Hypothalamus (tissue), 51 donors: ENCODE measurements around the gene AQP7.
"Not testable (repeated sequence)": the region's sequence is repeated elsewhere in the genome, so short reads cannot be mapped to it uniquely, and the experiment has no call there.

Experiments used
- DNase-seq, 51 donors: peaks; one replicate each; lab custom pipeline; 2025; lab: John Stamatoyannopoulos, UW

Gene AQP7

DNA sequence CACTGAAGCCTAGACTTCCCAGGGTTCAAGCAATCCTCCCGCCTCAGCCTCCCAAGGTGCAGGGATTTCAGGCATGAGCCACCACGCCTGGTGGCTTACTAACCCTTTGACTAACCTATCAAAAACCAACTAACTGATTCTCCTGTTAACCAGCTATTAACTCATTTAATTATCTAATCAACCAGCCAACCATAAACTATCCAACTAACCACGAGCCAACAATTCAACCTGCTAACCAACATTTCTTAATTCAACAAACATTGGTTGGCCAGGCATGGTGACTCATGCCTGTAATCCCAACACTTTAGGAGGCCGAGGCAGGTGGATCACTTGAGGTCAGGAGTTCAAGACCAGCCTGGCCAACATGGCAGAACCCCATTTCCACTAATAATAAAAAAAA is 3.3 kb downstream of the AQP7 start:
- DNase-seq = not testable (repeated sequence)

DNA sequence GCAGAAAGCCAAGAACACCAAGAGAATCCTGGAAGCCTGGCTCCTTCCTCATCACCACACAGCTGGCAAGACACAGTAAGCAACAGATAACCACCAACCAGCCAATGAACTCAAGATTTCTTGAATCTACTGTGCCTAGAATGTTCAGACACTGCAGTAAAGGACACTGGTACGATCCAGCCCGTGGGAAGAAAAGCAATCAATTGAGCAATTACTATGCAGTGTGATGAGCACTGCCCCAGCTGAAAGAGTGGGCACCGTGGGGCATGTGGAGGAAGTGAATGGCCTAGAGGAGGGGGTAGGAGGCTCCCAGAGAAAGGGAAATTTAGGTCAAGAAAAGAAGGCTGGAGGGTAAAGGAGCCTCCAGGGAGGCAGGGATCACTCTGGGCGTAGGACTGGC is 4.6 kb downstream of the AQP7 start:
- DNase-seq = not testable (repeated sequence)

DNA sequence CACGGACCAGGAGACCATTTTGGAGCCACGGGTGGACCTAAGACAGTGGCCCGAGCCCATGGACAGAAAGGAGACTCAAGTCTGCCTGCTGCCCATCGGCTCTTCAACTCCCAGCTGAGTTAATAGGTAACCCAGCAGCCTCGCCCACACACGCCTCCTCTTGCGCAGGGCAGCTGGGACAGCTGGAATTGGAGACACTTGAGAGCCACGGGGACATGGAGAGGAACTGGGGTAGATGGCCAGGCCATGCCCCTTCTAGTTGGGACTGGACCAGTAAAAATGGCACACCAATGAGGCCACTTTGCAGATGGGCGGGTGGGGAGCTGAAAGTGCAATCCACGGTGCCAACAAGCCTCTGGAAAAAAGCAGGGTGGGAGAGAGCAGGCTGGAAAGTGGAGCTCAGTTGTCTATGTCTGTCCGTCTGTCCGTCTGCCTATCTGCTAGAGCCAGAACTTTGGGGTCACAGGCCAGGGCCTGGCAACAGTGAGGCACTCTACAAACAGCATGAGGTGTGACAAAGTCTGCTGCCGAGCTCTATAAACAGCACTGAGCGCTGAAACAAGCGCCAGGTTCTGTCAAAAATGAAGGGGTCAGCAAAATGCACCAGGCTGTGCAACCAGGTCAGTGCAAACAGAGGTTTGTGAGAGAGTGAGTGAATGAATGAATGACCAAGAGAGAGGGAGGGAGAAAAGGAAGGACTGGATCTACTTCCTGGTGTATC is 7.0 kb downstream of the AQP7 start:
- not testable (repeated sequence) for DNase-seq

DNA sequence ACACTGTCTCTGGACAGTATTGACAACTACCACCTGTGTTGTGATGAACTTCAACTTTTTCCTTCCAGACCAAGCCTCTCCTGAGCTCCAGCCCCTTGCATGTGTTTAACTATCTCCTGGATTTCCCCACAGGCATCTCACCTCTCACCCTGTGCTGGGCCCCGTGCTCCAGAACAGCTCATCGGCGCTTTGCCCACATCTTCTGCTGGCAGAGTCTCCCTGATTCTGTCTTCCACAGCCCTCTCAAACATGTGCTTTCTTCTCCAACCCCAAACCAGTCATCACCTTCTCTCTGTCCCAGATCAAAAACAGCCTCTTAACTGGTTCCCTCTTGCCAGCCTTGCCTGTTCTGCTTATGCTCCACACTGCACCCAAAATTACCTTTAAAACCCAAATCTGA is 8.4 kb downstream of the AQP7 start:
- not testable (repeated sequence) for DNase-seq

DNA sequence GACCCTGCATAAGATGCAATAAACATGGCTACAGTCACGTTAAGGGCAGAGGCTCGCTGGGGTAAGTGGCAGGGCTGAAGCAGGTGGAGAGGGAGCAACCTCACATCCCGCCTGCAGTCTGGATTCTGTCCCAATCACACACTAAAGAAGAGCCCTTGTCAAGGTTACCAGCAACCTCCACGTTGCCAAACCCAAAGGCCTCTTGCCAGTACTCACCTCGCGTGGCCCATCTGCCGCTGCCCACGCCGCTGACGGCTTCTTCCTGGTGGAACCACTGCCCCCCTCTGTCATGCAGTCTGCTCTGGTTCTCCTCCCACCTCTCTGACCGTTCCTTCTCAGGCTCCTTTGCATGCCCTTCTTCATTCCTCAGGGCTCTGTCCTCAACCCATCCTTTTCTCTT is 8.8 kb downstream of the AQP7 start:
- no peak for DNase-seq

DNA sequence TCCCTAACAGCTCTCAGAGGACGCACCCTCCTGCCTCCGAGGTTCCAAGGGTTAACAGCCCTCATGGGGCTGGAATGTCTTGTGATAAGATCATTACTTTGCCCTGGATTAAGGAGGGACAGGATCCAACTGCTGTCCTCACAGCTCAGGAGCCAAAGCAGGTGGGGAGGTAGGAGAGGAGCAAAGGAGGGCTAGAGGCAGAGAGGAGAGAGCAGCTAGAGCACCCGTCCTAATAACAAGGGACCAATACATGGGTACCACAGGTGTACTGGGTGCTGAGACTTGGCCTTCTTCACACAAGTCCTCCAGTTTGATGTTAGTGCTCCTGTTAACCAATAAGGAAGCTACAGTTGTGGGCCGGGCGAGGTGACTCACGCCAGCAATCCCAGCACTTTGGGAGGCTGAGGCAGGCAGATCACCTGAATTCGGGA is 9.8 kb downstream of the AQP7 start:
- not testable (repeated sequence) for DNase-seq

DNA sequence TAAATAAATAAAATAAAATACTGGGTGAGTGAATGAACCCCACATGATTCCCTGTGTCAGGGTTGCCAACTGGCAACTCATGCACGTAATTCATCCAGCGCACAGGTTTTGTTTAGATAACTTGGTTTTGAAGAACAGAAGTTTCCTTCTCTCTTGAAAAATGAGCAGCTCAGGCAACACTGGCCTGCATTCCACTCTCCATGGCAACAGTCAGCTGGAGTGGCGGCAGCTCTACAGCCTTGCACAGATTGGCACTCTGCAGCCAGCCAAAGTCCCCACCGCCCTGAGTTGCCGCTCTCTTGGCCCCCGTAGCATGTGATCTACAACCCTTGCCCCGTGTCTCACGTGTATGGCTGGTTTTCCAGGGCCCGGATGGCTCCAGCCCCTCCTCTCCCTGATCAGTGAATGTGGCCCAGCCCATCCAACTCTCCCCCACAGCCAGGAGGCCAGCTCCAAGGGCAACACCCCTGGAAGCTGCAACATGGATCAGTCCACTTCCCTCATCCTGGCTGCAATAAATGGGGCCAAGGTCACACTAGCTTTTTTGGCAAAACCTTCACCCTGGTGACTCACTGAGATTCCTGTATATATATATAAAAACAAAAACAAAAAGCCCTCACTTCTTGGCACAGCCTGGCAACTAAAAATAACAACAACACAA is 11.1 kb downstream of the AQP7 start:
- DNase-seq = peak in 37 of 51 donors; percentile 2 to 79 (median 45)

DNA sequence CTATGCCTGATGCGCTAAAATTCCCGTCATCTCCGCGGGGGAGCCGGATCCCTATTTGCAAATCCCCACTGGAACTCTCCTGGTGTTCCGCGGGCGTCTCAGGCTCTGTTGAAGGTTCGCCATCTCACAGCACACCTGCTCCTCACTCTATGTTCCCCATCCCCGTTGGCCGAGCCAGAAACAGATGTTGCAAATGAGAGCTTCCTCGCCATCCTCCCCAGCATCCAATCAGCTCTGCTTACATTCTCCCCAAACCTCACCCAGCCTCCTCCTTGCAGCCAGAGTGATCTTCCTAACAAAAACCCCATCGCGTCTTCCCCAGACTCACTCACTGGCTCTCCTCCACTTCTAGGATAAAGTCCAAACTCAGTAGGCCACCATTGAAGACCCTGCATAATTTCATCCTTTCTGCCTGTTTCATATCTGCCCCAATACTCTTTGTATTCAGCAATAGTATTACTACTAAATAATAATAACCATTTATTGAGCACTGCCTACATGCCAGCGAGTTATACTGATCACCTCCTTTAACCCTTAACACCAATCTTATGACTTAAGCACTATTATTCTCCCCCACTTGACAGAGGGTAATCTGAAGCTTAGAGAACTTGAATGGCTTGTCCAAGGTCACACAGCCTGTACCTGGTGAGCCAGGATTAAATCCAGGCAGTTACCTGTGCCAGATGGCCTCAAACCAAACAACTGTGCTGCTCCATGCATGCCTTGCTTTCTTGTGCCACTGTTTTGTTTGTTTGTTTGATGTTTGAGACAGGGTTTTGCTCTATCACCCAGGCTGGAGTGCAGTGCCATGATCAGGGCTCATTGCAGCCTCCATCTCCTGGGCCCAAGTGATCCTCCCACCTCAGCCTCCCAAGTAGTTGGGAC is 14.0 kb downstream of the AQP7 start:
- no peak for DNase-seq

DNA sequence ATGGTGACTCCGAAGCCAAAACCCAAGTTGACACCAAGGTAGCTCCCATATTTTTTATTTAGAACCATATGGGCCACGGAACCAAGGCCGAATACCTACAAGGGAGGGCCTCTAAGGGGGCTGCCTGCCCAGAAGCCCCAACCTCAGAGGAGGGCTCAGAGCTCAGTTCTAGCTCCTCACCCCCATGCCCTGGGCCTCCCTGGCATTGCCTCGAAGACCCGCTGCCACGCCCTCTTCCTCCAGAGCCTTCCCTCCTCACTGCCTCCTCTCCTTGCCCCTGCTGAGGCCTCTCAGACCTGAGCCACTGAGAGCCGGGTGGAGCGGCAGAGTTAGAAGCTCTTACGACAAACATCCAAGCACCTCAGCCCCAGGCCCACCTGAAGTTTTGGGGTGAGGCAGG is 15.4 kb downstream of the AQP7 start:
- DNase-seq = not testable (repeated sequence)

DNA sequence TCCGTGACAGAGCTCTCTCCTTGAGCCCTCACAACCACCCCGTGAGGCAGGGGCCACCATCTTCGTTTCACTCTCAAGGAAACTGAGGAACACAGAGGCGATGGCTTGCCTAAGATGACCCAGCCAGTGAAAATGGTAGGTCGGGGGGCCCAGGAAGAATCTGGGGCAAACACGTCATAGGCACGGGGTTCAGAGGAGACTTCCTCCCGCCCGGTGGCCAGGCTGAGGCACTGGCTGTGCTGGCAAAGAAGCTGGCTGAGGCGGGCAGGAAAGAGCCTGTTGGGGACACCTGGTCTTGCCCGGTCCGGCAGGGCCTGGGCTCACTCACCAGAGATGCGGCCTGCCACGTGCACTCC is 15.7 kb downstream of the AQP7 start:
- DNase-seq = not testable (repeated sequence)

DNA sequence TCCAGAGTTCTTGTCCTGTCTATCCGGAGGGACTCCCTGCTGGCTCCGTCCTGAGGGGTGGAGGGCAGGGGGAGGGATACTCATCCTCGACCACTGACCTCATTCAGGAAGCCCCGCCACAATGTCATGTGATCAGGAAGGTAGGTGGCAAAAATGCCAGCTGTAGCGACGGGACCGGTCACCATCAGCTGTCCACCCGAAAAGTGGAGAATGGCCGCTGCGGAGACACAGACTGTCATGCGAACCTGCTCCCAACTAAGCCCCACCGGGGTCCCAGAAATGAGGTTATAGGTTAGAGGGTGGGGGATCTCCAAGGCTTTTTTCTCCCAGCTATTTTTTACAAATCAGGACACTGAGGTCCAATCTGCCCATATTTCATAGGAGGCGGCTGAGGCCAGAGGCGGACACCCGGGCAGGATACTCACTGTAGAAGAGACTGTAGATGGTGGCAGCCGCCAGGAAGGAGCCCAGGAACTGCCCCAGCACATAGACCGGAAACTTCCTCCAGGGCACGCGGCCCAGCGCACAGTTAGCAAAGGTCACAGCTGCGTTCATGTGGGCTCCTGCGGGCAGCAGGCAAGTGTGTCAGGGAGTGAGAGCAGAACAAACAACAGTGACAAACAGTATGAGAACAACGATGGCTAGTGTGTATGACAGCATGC is 16.3 kb downstream of the AQP7 start:
- not testable (repeated sequence) for DNase-seq

DNA sequence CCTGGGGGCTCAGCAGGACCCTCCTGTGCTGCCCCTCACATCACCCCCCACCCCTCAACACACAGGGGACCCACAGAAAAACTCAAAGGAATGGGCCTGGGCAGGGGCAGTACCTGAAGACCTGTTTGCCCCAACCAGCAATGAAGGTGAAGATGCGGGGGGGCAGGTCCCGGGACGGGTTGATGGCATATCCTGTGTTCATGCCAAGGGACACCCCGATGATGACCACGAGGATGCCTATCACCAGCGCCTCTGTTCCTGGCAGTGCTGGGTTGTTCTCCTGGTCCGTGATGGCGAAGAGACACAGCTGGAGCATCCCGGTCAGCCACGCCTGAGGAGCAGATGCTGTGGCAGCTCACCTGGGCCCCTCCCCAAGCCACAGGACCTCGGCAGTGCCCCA is 16.8 kb downstream of the AQP7 start:
- not testable (repeated sequence) for DNase-seq

DNA sequence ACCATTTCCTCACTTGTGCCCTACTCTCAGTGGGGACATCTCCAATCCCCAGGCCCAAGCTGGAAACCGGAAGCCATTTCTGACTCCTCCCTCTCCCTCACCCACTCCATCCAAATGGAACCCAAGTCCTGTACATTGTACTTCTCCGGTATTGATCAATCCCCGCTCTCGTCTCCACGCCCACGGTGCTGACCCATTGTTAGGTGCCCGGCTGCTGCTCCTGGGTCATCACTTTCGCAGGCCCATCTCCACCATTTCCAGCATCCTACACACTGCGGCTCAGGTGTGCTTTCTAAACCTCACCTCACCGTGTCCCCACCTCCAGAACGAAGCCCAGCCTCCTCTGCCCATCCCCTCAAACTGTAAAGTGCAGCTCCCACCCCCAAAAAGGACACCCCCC is 19.0 kb downstream of the AQP7 start:
- not testable (repeated sequence) for DNase-seq

DNA sequence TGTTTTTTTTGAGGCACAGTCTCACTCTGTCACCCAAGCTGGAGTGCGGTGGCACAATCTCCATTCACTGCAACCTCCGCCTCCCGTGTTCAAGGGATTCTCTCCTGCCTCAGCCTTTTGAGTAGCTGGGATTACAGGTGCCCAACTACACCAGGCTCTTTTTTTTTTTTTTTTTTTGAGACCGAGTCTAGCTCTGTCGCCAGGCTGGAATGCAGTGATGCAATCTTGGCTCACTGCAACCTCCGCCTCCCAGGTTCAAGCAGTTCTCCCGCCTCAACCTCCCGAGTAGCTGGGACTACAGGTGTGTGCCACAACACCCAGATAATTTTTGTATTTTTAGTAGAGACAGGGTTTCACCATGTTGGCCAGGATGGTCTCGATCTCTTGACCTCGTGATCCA is 20.0 kb downstream of the AQP7 start:
- not testable (repeated sequence) for DNase-seq

DNA sequence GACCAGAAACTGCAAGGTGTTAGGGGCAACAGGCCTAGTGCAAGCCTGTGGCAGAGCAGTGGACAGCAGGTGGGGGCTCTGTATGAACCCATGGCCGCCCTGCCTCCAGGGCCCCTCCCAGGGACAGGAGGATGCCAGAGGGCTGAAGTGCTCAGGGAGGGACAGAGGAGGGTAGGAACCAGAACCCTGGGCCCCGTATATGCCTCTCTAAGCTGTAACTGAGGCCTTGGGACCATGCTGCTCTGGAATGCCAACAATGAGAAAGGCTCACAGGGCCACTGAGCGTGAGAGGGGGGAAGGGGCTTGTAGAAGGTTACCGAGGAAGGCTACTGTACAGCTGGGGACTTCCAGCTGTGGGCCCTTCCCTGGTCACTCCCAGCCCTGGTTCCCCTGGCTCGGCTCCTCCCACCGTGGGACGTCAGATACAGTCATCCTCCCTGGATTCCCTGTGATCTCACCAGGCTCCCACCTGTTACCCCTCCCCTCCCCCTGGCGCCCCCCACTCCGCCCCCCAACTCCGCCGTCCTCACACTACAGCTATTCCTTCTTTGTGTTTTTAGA is 21.1 kb downstream of the AQP7 start:
- DNase-seq = no peak

DNA sequence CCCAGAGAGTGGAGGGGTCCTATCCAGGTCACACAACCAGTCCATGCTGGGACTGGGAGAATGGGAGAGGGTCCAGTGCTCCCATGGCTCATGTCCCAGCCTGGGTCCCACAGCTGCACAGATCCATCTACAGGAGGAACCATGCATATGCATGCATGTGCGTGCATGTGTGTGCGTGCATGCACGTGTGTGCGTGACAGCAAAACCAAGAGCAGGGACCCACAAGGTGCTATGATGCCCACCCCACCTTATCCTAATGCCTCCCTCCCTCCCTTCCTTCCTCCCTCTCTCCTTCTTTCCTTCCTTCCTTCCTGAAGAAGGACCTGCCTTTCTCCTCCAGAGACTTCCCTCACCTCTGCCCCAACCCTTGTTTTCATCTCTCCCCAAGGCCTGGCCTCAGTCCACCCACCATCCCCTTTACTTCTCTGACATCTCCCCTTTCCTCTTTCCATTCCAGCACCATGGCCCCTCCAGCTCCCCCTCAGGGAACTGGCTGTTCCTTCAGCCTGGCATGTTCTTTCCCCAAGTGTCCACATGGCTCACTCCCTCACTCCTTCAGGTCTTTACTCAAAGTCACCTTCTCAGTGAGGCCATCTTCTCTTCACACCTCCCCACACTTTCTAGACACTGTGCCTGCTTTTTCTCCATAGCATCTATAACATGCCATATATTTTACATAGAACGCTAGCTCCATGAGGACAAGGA is 21.8 kb downstream of the AQP7 start:
- DNase-seq = no peak

DNA sequence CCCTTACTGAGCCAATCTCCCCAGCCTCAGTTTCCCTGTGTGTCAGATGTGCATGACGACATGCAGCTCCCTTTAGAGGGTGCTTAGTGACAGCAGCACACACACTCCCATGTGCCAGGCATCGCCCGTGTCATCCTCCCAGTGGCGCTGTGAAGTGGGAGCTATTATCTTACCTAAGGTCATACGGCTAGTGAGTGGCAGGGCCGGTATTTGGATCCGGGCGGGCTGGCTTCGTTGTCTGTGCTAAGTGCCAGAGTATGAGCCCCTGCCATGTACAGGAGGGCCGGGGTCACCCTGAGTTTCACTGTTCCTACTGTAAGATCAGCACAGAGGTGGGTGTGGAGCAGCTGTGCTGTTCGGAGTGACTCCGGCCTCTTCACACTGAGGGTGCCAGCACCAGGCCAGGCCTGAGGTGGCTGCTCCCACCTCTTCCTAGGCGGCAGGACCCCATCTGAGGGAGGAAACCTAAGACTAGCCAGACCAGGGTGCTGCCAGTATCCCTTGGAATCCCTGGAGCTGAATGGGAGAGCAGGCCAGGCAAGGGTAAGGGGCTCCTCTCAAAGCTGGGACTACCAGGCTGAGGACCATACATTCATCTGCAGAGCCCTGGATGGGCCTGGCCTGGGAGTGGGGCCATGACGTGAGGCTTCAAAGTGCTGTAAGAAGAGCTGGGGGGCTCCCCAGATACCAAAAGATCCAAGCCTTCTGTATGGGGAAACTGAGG is 22.5 kb downstream of the AQP7 start:
- DNase-seq = no peak

DNA sequence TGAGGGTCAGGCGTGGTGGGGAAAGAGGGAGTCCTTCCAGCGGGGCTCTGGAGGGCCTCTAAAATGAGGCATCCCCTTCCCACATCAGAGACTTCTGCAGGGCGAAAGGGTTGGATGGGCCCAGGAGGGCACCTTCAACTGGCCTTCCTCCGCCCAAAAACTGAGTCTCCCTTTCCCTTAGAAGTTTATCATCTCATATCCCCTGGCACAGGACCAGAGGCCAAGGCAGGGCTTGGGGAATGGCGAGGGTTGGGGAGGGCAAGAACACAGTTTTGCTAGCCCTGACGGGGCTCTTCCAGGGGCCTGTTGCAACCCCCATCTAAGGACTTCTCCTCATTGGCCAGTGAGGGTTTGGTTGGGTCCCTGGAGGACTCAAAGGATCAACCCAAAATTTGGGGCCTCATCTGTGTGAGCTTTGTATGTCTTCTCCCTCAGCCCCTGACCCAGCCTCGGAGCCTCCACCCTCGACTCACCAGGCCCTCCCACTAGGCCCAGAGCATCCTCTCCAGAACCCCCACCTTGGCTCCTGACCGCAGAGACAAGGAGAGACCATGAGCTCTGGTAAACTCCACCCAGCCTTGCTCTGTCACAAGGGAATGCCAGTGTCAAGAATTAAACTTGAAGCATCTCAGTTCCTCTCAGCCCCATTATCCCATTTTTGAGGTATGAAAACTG is 24.1 kb downstream of the AQP7 start:
- DNase-seq = no peak
